ENCODE measurements around the gene KLHL12. TPM values are rescaled to one million over a fixed set of nuclear protein-coding genes. Genes with fewer than 3 reads are reported as not detected.

KLHL12 gene
- total and polyA plus RNA-seq, 2 of the 8 experiments (the other 6 are each of a cell fraction or from before 2014, with no cell fraction given), result 27.2 to 33.3 TPM

GRCh38 chr1:202941372-202941771 lies 14.3 kb upstream of the KLHL12 start (continued):
- TF ChIP-seq CHD7 (IDR thresholded peaks at IDR 0.05; ENCODE audit: insufficient replicate concordance, low read length), result no peak
- no peak for TF ChIP-seq MAFK (IDR thresholded peaks at IDR 0.05; ENCODE audit: low read depth, low read length)
- no peak for TF ChIP-seq CREB1 (IDR thresholded peaks at IDR 0.05)
- no peak for TF ChIP-seq CHD1 (IDR thresholded peaks at IDR 0.05; ENCODE audit: low read depth, low read length)
- no peak for TF ChIP-seq CBX5 (IDR thresholded peaks at IDR 0.05; ENCODE audit: low read depth, low read length)
- TF ChIP-seq E2F6 (IDR thresholded peaks at IDR 0.05), result no peak
- no peak for TF ChIP-seq ZNF274 (IDR thresholded peaks at IDR 0.05; ENCODE audit: borderline replicate concordance, extremely low read depth, low read length)
- TF ChIP-seq TCF12 (IDR thresholded peaks at IDR 0.05; ENCODE audit: low read depth, low read length), result no peak
- TF ChIP-seq TEAD4 (IDR thresholded peaks at IDR 0.05; ENCODE audit: low read depth, low read length), result no peak
- no peak for TF ChIP-seq SIX5 (IDR thresholded peaks at IDR 0.05; ENCODE audit: low read depth, low read length)
- no peak for TF ChIP-seq RBBP5 (IDR thresholded peaks at IDR 0.05; ENCODE audit: borderline replicate concordance, low read depth, low read length)
